Loucy (cell line): Measurements from ENCODE around the gene GDPD5.

Experiments
- H2AFZ ChIP-seq: fragments of 200-600 bp; sonication (generic); 2 replicates; pipeline ENCODE4 v1.6.0; 2016; ENCODE audit warnings: antibody characterized with exemption, mild to moderate bottlenecking, low read length, moderate library complexity
- H3F3A ChIP-seq: fragments of 200-600 bp; 2 replicates; pipeline ENCODE4 v1.6.0; 2016; ENCODE audit warnings: antibody characterized with exemption, low read depth, mild to moderate bottlenecking
- H3K27me3 ChIP-seq: fragments of 200-600 bp; sonication (generic); 2 replicates; pipeline ENCODE4 v1.6.1; 2014; ENCODE audit warnings: low read length, mild to moderate bottlenecking; ENCODE audit not compliant: insufficient read depth, poor library complexity, severe bottlenecking
- H3K36me3 ChIP-seq: fragments of 200-600 bp; sonication (generic); 2 replicates; pipeline ENCODE4 v1.6.1; 2016; ENCODE audit warnings: low read length; ENCODE audit not compliant: insufficient read depth
- H3K4me1 ChIP-seq: fragments of 200-600 bp; sonication (generic); 2 replicates; pipeline ENCODE4 v1.5.1; 2014; ENCODE audit warnings: low read length, mild to moderate bottlenecking; ENCODE audit not compliant: insufficient read depth, poor library complexity, severe bottlenecking
- H3K4me2 ChIP-seq: fragments of 200-600 bp; sonication (generic); 2 replicates; pipeline ENCODE4 v1.6.0; 2014; ENCODE audit warnings: antibody characterized with exemption, low read length, low read depth, mild to moderate bottlenecking; ENCODE audit not compliant: poor library complexity, severe bottlenecking
- H3K4me3 ChIP-seq: fragments of 200-600 bp; sonication (generic); 2 replicates; pipeline ENCODE4 v1.5.1; 2014; ENCODE audit warnings: low read length, mild to moderate bottlenecking, mixed read lengths; ENCODE audit not compliant: poor library complexity, severe bottlenecking
- H3K79me2 ChIP-seq: fragments of 200-600 bp; sonication (generic); 2 replicates; pipeline ENCODE4 v1.6.1; 2014; ENCODE audit warnings: low read length; ENCODE audit not compliant: insufficient read depth
- H3K9ac ChIP-seq: fragments of 200-600 bp; sonication (generic); 2 replicates; pipeline ENCODE4 v1.6.0; 2014; ENCODE audit warnings: mild to moderate bottlenecking, low read depth, low read length, moderate library complexity; ENCODE audit not compliant: poor library complexity, severe bottlenecking
- H3K9me2 ChIP-seq: fragments of 200-600 bp; sonication (generic); replicated peaks from 2 replicates; pipeline ENCODE4 v1.6.1; 2016; ENCODE audit warnings: low read depth, low read length, mixed read lengths
- H3K9me3 ChIP-seq: fragments of 200-600 bp; sonication (generic); 2 replicates; pipeline ENCODE4 v1.6.1; 2014; ENCODE audit warnings: mild to moderate bottlenecking, antibody characterized with exemption, low read length, low read depth; ENCODE audit not compliant: insufficient read depth
- H4K20me1 ChIP-seq: fragments of 200-600 bp; sonication (generic); 2 replicates; pipeline ENCODE4 v1.6.0; 2014; ENCODE audit warnings: antibody characterized with exemption, low read length, mild to moderate bottlenecking; ENCODE audit not compliant: insufficient read depth, poor library complexity, severe bottlenecking
- CTCF ChIP-seq: fragments of 200-600 bp; sonication (generic); conservative IDR thresholded peaks from 2 replicates; pipeline ENCODE4 v1.5.1; 2014; ENCODE audit warnings: mild to moderate bottlenecking, antibody characterized with exemption, low read length
- EZH2phosphoT487 ChIP-seq: fragments of 200-600 bp; IDR thresholded peaks from 2 replicates; pipeline ENCODE4 v1.6.1; 2018; ENCODE audit warnings: antibody characterized with exemption, mild to moderate bottlenecking, moderate library complexity, borderline replicate concordance

The GDPD5 gene

DNA sequence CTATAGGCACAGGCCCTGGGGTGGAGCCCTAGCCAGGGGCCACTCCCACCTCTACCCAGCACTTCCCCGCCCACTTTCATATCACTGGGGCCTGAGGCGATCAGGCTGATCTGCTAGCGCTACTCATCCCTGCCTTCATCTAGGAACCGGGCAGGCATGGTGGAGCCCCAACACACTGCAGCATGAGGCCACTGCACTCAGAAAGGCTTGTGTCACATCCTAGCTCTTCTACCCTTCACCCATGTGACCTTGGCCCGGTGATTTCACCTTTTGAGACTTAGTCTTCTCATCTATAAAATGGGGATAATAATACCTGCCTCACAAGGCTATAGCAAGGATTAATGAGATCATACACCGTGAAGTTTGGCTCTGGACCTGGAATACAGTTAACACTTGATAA is 18.1 kb upstream of the GDPD5 start:
- Histone ChIP-seq H3K36me3 (no peaks in the 10 kb centered on the region), H3K4me2 (no peak overlapping the region), H3K4me1 (peaks cover 3% of the 10 kb centered on the region), H3K9me3 (no peaks in the 10 kb centered on the region), H3K79me2 (no peaks in the 10 kb centered on the region), H3K4me3 (no peak overlapping the region), H3K9ac (no peak overlapping the region), H3F3A (no peaks in the 10 kb centered on the region), H3K27me3 (no peaks in the 10 kb centered on the region), H2AFZ (no peak overlapping the region), H3K9me2 (no peaks in the 10 kb centered on the region), H4K20me1 (no peaks in the 10 kb centered on the region)
- TF ChIP-seq CTCF (no peak), EZH2phosphoT487 (no peak)

DNA sequence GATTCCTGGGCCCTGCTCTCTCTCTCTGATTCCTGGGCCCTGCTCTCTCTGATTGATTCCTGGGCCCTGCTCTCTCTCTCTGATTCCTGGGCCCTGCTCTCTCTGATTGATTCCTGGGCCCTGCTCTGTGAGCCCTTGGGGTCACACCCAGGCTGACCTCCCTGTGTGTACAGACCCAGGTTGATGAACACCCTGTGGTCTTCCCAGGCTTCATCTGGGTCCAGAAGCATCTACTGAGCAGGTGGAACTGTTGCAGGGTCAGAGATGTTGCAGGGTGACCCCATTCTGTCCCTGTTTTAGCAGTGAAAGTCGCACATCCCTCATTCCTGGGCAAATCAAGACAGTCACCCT is 16.3 kb upstream of the GDPD5 start:
- no peak for TF ChIP-seq EZH2phosphoT487
- TF ChIP-seq CTCF: no peak
- Histone ChIP-seq H3K4me2 (no peak overlapping the region), H3K9me2 (no peaks in the 10 kb centered on the region), H4K20me1 (no peaks in the 10 kb centered on the region), H3K79me2 (no peaks in the 10 kb centered on the region), H3K4me3 (no peak overlapping the region), H3K9me3 (no peaks in the 10 kb centered on the region), H2AFZ (no peak overlapping the region), H3K9ac (no peak overlapping the region), H3K27me3 (no peaks in the 10 kb centered on the region), H3F3A (no peaks in the 10 kb centered on the region), H3K4me1 (no peaks in the 10 kb centered on the region), H3K36me3 (no peaks in the 10 kb centered on the region)

- Histone ChIP-seq H3K4me3 (no peak overlapping the region), H3K4me1 (no peaks in the 10 kb centered on the region), H3K9ac (no peak overlapping the region), H3K79me2 (no peaks in the 10 kb centered on the region), H2AFZ (no peak overlapping the region), H3K9me2 (no peaks in the 10 kb centered on the region), H3K27me3 (no peaks in the 10 kb centered on the region), H3K9me3 (no peaks in the 10 kb centered on the region), H3F3A (no peaks in the 10 kb centered on the region), H4K20me1 (no peaks in the 10 kb centered on the region), H3K4me2 (no peak overlapping the region), H3K36me3 (no peaks in the 10 kb centered on the region)
- no peak for TF ChIP-seq EZH2phosphoT487
- TF ChIP-seq CTCF: no peak
These were observed 15.7 kb upstream of the GDPD5 start for GRCh38 chr11:75541193-75542087.
